HG02981 (cell line): ENCODE measurements around the gene CERT1.
"Not testable (repeated sequence)": the region's sequence is repeated elsewhere in the genome, so short reads cannot be mapped to it uniquely, and the experiment has no call there.

ENCODE experiments used
- ATAC-seq: cut with Tn5 transposase; IDR thresholded peaks from one replicate; pipeline ENCODE4 v1.9.1; 2021; ENCODE audit warnings: mild to moderate bottlenecking, moderate library complexity; ENCODE audit not compliant: unreplicated experiment

The CERT1 gene

GRCh38 chr5:75524591-75524990 is 13.2 kb upstream of the CERT1 start:
- no peak for ATAC-seq

- ATAC-seq: peak; percentile 75
Measured at GRCh38 chr5:75524071-75524470, 12.6 kb upstream of the CERT1 start.

GRCh38 chr5:75523275-75523674 is 11.8 kb upstream of the CERT1 start:
- ATAC-seq: no peak

- no peak for ATAC-seq
Measured at GRCh38 chr5:75522542-75522941, 11.1 kb upstream of the CERT1 start.

GRCh38 chr5:75522025-75522424 is 10.6 kb upstream of the CERT1 start:
- ATAC-seq: no peak

GRCh38 chr5:75521195-75521594 is 9.8 kb upstream of the CERT1 start:
- no peak for ATAC-seq

- ATAC-seq: no peak
Measured at GRCh38 chr5:75519761-75520160, 8.3 kb upstream of the CERT1 start.

- no peak for ATAC-seq
Measured at GRCh38 chr5:75514323-75514722, 2.9 kb upstream of the CERT1 start.

GRCh38 chr5:75513841-75514240 is 2.4 kb upstream of the CERT1 start:
- ATAC-seq: no peak

GRCh38 chr5:75512383-75513074 is 1.1 kb upstream of the CERT1 start:
- no peak for ATAC-seq

GRCh38 chr5:75510836-75511434 is 494 bp downstream of the CERT1 start:
- ATAC-seq: peak; percentile 18

- no peak for ATAC-seq
Measured at GRCh38 chr5:75510417-75510835, 1.0 kb downstream of the CERT1 start.

- no peak for ATAC-seq
Measured at GRCh38 chr5:75509956-75510355, 1.5 kb downstream of the CERT1 start.

GRCh38 chr5:75509546-75509945 is 1.9 kb downstream of the CERT1 start:
- no peak for ATAC-seq

- ATAC-seq: no peak
Measured at GRCh38 chr5:75507841-75508240, 3.6 kb downstream of the CERT1 start.

- ATAC-seq: not testable (repeated sequence)
Measured at GRCh38 chr5:75505112-75505511, 6.3 kb downstream of the CERT1 start.

- not testable (repeated sequence) for ATAC-seq
Measured at GRCh38 chr5:75498875-75499274, 12.6 kb downstream of the CERT1 start.

- no peak for ATAC-seq
Measured at GRCh38 chr5:75498208-75498777, 13.1 kb downstream of the CERT1 start.

GRCh38 chr5:75496026-75496425 is 15.4 kb downstream of the CERT1 start:
- ATAC-seq: no peak

GRCh38 chr5:75491621-75492020 is 19.8 kb downstream of the CERT1 start:
- ATAC-seq: no peak

- ATAC-seq: not testable (repeated sequence)
Measured at GRCh38 chr5:75489847-75490246, 21.6 kb downstream of the CERT1 start.

GRCh38 chr5:75484605-75485004 is 26.8 kb downstream of the CERT1 start:
- no peak for ATAC-seq
